H9 (cell line): ENCODE measurements around the gene TMOD1. TPM values are rescaled to one million over a fixed set of nuclear protein-coding genes. Genes with fewer than 3 reads are reported as not detected.

Source experiments
- DNase-seq: peaks from one replicate; pipeline ENCODE4 v3.0.0-alpha.2; 2017
- H2AFZ ChIP-seq: one replicate; pipeline ENCODE4 v1.6.1; 2013; ENCODE audit warnings: mild to moderate bottlenecking, low read length, control low read depth, moderate library complexity
- H2AK5ac ChIP-seq: 2 replicates; pipeline ENCODE4 v1.6.1; 2013; ENCODE audit warnings: low read length, control low read depth, mixed read lengths; ENCODE audit not compliant: insufficient read length
- H2BK120ac ChIP-seq: one replicate; pipeline ENCODE4 v1.6.1; 2013; ENCODE audit warnings: low read depth, mild to moderate bottlenecking, low read length, control low read depth, inconsistent platforms; ENCODE audit not compliant: poor library complexity, severe bottlenecking
- H2BK12ac ChIP-seq: 2 replicates; pipeline ENCODE4 v1.6.1; 2013; ENCODE audit warnings: low read length, control low read depth, mixed read lengths, low read depth; ENCODE audit not compliant: insufficient read length
- H2BK15ac ChIP-seq: 2 replicates; pipeline ENCODE4 v1.6.1; 2013; ENCODE audit warnings: low read depth, low read length, control low read depth
- H2BK20ac ChIP-seq: one replicate; pipeline ENCODE4 v1.6.1; 2013; ENCODE audit warnings: low read depth, mild to moderate bottlenecking, low read length, control low read depth, inconsistent platforms; ENCODE audit not compliant: poor library complexity, severe bottlenecking
- H2BK5ac ChIP-seq: 2 replicates; pipeline ENCODE4 v1.6.1; 2013; ENCODE audit warnings: low read length, control low read depth, mixed read lengths; ENCODE audit not compliant: insufficient read length
- H3K14ac ChIP-seq: 2 replicates; pipeline ENCODE4 v1.6.1; 2013; ENCODE audit warnings: low read length, control low read depth; ENCODE audit not compliant: insufficient read depth
- H3K18ac ChIP-seq: 2 replicates; pipeline ENCODE4 v1.6.1; 2013; ENCODE audit warnings: low read depth, mild to moderate bottlenecking, mixed read lengths, low read length, control low read depth; ENCODE audit not compliant: insufficient read length
- H3K23ac ChIP-seq: 2 replicates; pipeline ENCODE4 v1.6.1; 2013; ENCODE audit warnings: low read length, control low read depth, mixed read lengths, low read depth; ENCODE audit not compliant: insufficient read length
- H3K23me2 ChIP-seq: 2 replicates; pipeline ENCODE4 v1.6.1; 2013; ENCODE audit warnings: low read depth, mild to moderate bottlenecking, mixed read lengths, low read length, control low read depth; ENCODE audit not compliant: insufficient read length, poor library complexity, severe bottlenecking
- H3K27ac ChIP-seq: 2 replicates; pipeline ENCODE4 v1.5.1; 2013; ENCODE audit warnings: low read length, control low read depth, mixed read lengths, low read depth; ENCODE audit not compliant: insufficient read length
- H3K27me3 ChIP-seq: 2 replicates; pipeline ENCODE4 v1.6.1; 2013; ENCODE audit warnings: low read length, control low read depth, inconsistent platforms; ENCODE audit not compliant: insufficient read depth
- H3K4ac ChIP-seq: 2 replicates; pipeline ENCODE4 v1.6.1; 2013; ENCODE audit warnings: low read depth, mild to moderate bottlenecking, control low read depth, inconsistent platforms, low read length, moderate library complexity
- H3K4me1 ChIP-seq: 2 replicates; pipeline ENCODE4 v1.6.1; 2013; ENCODE audit warnings: low read length, control low read depth, inconsistent platforms; ENCODE audit not compliant: insufficient read depth
- H3K4me2 ChIP-seq: 2 replicates; pipeline ENCODE4 v1.6.1; 2013; ENCODE audit warnings: low read length, control low read depth, mixed read lengths; ENCODE audit not compliant: insufficient read length, insufficient read depth
- H3K56ac ChIP-seq: 2 replicates; pipeline ENCODE4 v1.6.1; 2013; ENCODE audit warnings: low read depth, mild to moderate bottlenecking, mixed read lengths, low read length, control low read depth; ENCODE audit not compliant: insufficient read length
- H3K79me1 ChIP-seq: 2 replicates; pipeline ENCODE4 v1.6.1; 2013; ENCODE audit warnings: low read depth, mild to moderate bottlenecking, moderate library complexity, low read length, control low read depth, inconsistent platforms; ENCODE audit not compliant: insufficient read depth, poor library complexity, severe bottlenecking
- H3K79me2 ChIP-seq: 2 replicates; pipeline ENCODE4 v1.6.1; 2013; ENCODE audit warnings: low read length, control low read depth, inconsistent platforms; ENCODE audit not compliant: insufficient read depth
- H3K9ac ChIP-seq: 2 replicates; pipeline ENCODE4 v1.6.1; 2013; ENCODE audit warnings: low read length, control low read depth, mixed read lengths; ENCODE audit not compliant: insufficient read length; ENCODE audit errors: extremely low read depth
- H3K9me3 ChIP-seq: one replicate; pipeline ENCODE4 v1.6.1; 2013; ENCODE audit warnings: low read depth, low read length, inconsistent platforms; ENCODE audit not compliant: control insufficient read depth
- H3T11ph ChIP-seq: one replicate; pipeline ENCODE4 v1.6.1; 2013; ENCODE audit warnings: mild to moderate bottlenecking, low read length, control low read depth, inconsistent platforms
- H4K20me1 ChIP-seq: one replicate; pipeline ENCODE4 v1.6.1; 2013; ENCODE audit not compliant: control insufficient read depth, insufficient read length, insufficient read depth
- H4K5ac ChIP-seq: 2 replicates; pipeline ENCODE4 v1.6.1; 2013; ENCODE audit warnings: low read depth, mild to moderate bottlenecking, mixed read lengths, low read length, control low read depth; ENCODE audit not compliant: insufficient read length
- H4K8ac ChIP-seq: replicated peaks from 2 replicates; pipeline ENCODE4 v1.6.1; 2013; ENCODE audit warnings: low read length, control low read depth, mixed read lengths, low read depth; ENCODE audit not compliant: insufficient read length
- H4K91ac ChIP-seq: 2 replicates; pipeline ENCODE4 v1.6.1; 2013; ENCODE audit warnings: low read depth, mild to moderate bottlenecking, moderate library complexity, mixed read lengths, low read length, control low read depth; ENCODE audit not compliant: insufficient read length
- H3K27ac Mint-ChIP-seq, 3 experiments: 2 replicates in 2 of 3; 3 replicates in 1 of 3; pipeline ENCODE4 v1.8.0; 2020 to 2021; ENCODE audit warnings: mixed read lengths in 3 of 3, mild to moderate bottlenecking in 1 of 3, moderate library complexity in 1 of 3
- H3K27me3 Mint-ChIP-seq: 2 replicates; pipeline ENCODE4 v1.8.0; 2021; ENCODE audit warnings: low read depth, mild to moderate bottlenecking, moderate library complexity, mixed read lengths
- H3K36me3 Mint-ChIP-seq, 3 experiments: 2 replicates in 2 of 3; 3 replicates in 1 of 3; pipeline ENCODE4 v1.8.0; 2020 to 2021; ENCODE audit warnings: low read depth in 3 of 3, mixed read lengths in 3 of 3; ENCODE audit not compliant: insufficient read depth in 1 of 3
- H3K4me1 Mint-ChIP-seq, 2 experiments: 2 replicates each; pipeline ENCODE4 v1.8.0; 2020; ENCODE audit warnings: mixed read lengths in 2 of 2
- H3K4me3 Mint-ChIP-seq, 2 experiments: 2 replicates in 1 of 2; 3 replicates in 1 of 2; pipeline ENCODE4 v1.8.0; 2020 to 2021; ENCODE audit warnings: mild to moderate bottlenecking in 2 of 2, mixed read lengths in 2 of 2, moderate library complexity in 1 of 2
- H3K9me3 Mint-ChIP-seq, 2 experiments: 2 replicates in 1 of 2; 3 replicates in 1 of 2; pipeline ENCODE4 v1.8.0; 2020; ENCODE audit warnings: mild to moderate bottlenecking in 2 of 2, mixed read lengths in 2 of 2, moderate library complexity in 1 of 2
- WGBS: extraction: QIAGEN DNeasy Blood & Tissue Kit; methylation state at CpG from one replicate; pipeline ENCODE4 v1.1.7; 2013; ENCODE audit warnings: missing lambda C conversion rate, low lambda C conversion rate, mixed read lengths; ENCODE audit not compliant: insufficient read length; ENCODE audit errors: extremely low coverage; 5-methylcytosine and 5-hydroxymethylcytosine counted together
- total RNA-seq: library from RNA; stranded (reverse); gene quantifications from 2 replicates; pipeline ENCODE4 v1.2.1, GENCODE V29; 2021
- TF ChIP-seq, protein P1 (sequence below): fragments of 200-600 bp; sonication (generic); conservative IDR thresholded peaks from 3 replicates; pipeline ENCODE4 v1.8.0; 2021; ENCODE audit warnings: antibody characterized with exemption, mild to moderate bottlenecking

TMOD1 gene
- total RNA-seq, 1 experiment from 2014 or later = 0.98 TPM

DNA sequence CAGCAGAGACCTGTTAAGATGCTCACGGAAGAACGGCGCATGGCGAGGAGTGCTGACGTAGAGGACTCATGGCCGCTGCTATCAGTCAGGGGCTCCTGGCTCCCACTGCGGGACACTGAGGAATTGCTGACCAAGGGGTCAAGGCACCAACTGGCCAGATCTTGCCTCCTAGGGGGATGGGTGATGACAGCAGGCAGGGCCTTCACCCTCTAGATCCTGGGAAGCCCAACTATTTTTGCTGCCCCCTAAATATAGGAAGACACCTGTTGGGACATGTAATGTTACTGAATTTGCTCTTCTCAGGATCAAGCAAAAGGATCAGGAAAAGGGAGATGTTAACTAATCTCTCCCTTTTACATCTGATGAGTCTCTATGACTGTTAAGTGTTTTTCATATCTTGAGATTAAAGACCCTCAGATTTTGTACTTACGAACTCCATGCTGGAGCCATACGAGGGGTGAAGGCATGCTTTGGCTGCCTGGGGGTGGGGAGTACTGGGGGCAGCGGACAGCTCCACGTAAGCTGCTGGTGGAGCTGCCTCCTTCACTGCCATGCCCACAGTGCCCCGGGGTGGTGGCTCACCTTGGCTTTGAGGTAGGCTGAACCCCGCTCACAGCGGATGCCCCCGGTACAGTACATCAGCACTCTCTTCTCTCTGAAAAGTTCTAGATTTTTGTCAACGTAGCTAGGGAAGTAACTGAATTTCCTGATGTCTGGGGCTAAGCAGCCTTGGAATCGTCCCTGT is 103.6 kb downstream of the TMOD1 start:
- Histone ChIP-seq H3K4me2 (no peak overlapping the region), H2BK20ac (no peak overlapping the region), H3K9me3 (no peaks in the 10 kb centered on the region), H4K91ac (no peak overlapping the region), H3K4me1 (no peaks in the 10 kb centered on the region), H4K5ac (no peak overlapping the region), H3K23ac (no peak overlapping the region), H3K14ac (no peak overlapping the region), H2BK5ac (no peak overlapping the region), H3K27ac (no peak overlapping the region), H2BK12ac (no peak overlapping the region), H3K23me2 (no peaks in the 10 kb centered on the region), H2BK120ac (no peak overlapping the region), H3K79me2 (no peaks in the 10 kb centered on the region), H2AFZ (no peak overlapping the region), H3K27me3 (no peaks in the 10 kb centered on the region), H3K9ac (no peak overlapping the region), H3K56ac (no peak overlapping the region), H3K18ac (no peak overlapping the region), H2AK5ac (no peak overlapping the region), H4K8ac (no peak overlapping the region), H2BK15ac (no peak overlapping the region), H4K20me1 (no peaks in the 10 kb centered on the region), H3K4ac (no peak overlapping the region), H3K79me1 (no peaks in the 10 kb centered on the region), H3T11ph (no peak overlapping the region)
- Mint-ChIP-seq H3K27me3 (no peaks in the 10 kb centered on the region), H3K4me3 (no peak overlapping the region), H3K4me1 (peaks cover 0 to 2% of the 10 kb centered on the region in 2 experiments; a peak in 1 of 4 replicates), H3K27ac (no peak overlapping the region), H3K36me3 (peaks cover 18 to 70% (median 66%) of the 10 kb centered on the region in 3 experiments), H3K9me3 (no peaks in the 10 kb centered on the region)
- WGBS = no CpG with 5 or more reads among the region's 17 CpGs
- DNase-seq = no peak
- TF ChIP-seq, protein P1, sequence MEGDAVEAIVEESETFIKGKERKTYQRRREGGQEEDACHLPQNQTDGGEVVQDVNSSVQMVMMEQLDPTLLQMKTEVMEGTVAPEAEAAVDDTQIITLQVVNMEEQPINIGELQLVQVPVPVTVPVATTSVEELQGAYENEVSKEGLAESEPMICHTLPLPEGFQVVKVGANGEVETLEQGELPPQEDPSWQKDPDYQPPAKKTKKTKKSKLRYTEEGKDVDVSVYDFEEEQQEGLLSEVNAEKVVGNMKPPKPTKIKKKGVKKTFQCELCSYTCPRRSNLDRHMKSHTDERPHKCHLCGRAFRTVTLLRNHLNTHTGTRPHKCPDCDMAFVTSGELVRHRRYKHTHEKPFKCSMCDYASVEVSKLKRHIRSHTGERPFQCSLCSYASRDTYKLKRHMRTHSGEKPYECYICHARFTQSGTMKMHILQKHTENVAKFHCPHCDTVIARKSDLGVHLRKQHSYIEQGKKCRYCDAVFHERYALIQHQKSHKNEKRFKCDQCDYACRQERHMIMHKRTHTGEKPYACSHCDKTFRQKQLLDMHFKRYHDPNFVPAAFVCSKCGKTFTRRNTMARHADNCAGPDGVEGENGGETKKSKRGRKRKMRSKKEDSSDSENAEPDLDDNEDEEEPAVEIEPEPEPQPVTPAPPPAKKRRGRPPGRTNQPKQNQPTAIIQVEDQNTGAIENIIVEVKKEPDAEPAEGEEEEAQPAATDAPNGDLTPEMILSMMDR = no peak
